IMR-90 (cell line): ENCODE measurements around the gene XAB2.

ENCODE experiments used
- BHLHE40 ChIP-seq: fragments of 150-350 bp; IDR thresholded peaks from 2 replicates; pipeline ENCODE4 v1.6.1; 2016; ENCODE audit warnings: mild to moderate bottlenecking, low read depth, low read length
- CEBPB ChIP-seq: IDR thresholded peaks from 2 replicates; pipeline ENCODE4 v1.6.1; 2012; ENCODE audit warnings: low read depth, low read length, improper control_type of control experiment
- CHD1 ChIP-seq: IDR thresholded peaks from 2 replicates; pipeline ENCODE4 v1.6.1; 2012; ENCODE audit warnings: low read depth, low read length, improper control_type of control experiment
- CTCF ChIP-seq: conservative IDR thresholded peaks from 2 replicates; pipeline ENCODE4 v1.5.1; 2012; ENCODE audit warnings: mild to moderate bottlenecking, low read depth, low read length, improper control_type of control experiment
- MAFK ChIP-seq: IDR thresholded peaks from 2 replicates; pipeline ENCODE4 v1.6.1; 2012; ENCODE audit warnings: low read depth, low read length, improper control_type of control experiment
- MAZ ChIP-seq: IDR thresholded peaks from 2 replicates; pipeline ENCODE4 v1.6.1; 2012; ENCODE audit warnings: low read depth, mild to moderate bottlenecking, low read length, improper control_type of control experiment, moderate library complexity, borderline replicate concordance
- MXI1 ChIP-seq: IDR thresholded peaks from 2 replicates; pipeline ENCODE4 v1.6.1; 2012; ENCODE audit warnings: low read depth, mild to moderate bottlenecking, low read length, moderate library complexity, borderline replicate concordance
- NFE2L2 ChIP-seq: fragments of 150-350 bp; IDR thresholded peaks from 2 replicates; pipeline ENCODE4 v1.6.1; 2016; ENCODE audit warnings: low read depth, mild to moderate bottlenecking, low read length
- POLR2A ChIP-seq: IDR thresholded peaks from 2 replicates; pipeline ENCODE4 v1.6.1; 2012; ENCODE audit warnings: mild to moderate bottlenecking, low read depth, low read length
- RAD21 ChIP-seq: IDR thresholded peaks from 2 replicates; pipeline ENCODE4 v1.6.1; 2012; ENCODE audit warnings: low read length, improper control_type of control experiment
- RCOR1 ChIP-seq: IDR thresholded peaks from 2 replicates; pipeline ENCODE4 v1.6.1; 2012; ENCODE audit warnings: mild to moderate bottlenecking, low read length, improper control_type of control experiment; ENCODE audit not compliant: insufficient replicate concordance
- RFX5 ChIP-seq: IDR thresholded peaks from 2 replicates; pipeline ENCODE4 v1.8.0; 2012; ENCODE audit warnings: low read depth, mild to moderate bottlenecking, low read length, moderate library complexity
- SMC3 ChIP-seq: fragments of 150-350 bp; IDR thresholded peaks from 2 replicates; pipeline ENCODE4 v1.6.1; 2016; ENCODE audit warnings: low read depth, mild to moderate bottlenecking, antibody characterized with exemption, low read length, moderate library complexity
- USF2 ChIP-seq: fragments of 150-350 bp; IDR thresholded peaks from 2 replicates; pipeline ENCODE4 v1.6.1; 2017; ENCODE audit warnings: mild to moderate bottlenecking, antibody characterized with exemption, low read length, low read depth

GRCh38 chr19:7642295-7643030, 13.1 kb upstream of the XAB2 start:
- TF ChIP-seq CTCF = no peak
- TF ChIP-seq POLR2A = no peak
- TF ChIP-seq BHLHE40 = no peak
- TF ChIP-seq NFE2L2 = no peak
- TF ChIP-seq RAD21 = no peak
- TF ChIP-seq MXI1 = no peak
- no peak for TF ChIP-seq MAFK
- TF ChIP-seq SMC3 = no peak
- TF ChIP-seq RCOR1 = no peak
- no peak for TF ChIP-seq USF2
- no peak for TF ChIP-seq CEBPB
- no peak for TF ChIP-seq CHD1
- TF ChIP-seq MAZ = no peak
- TF ChIP-seq RFX5 = no peak
